GM19023 (cell line): ENCODE data around the gene NPVF.

Experiments
- ATAC-seq: cut with Tn5 transposase; IDR thresholded peaks from one replicate; pipeline ENCODE4 v1.9.1; 2021; ENCODE audit warnings: mild to moderate bottlenecking, moderate library complexity; ENCODE audit not compliant: unreplicated experiment

NPVF gene

GRCh38 chr7:25235471-25235870, 7.2 kb upstream of the NPVF start:
- ATAC-seq = no peak

GRCh38 chr7:25234336-25234735, 6.0 kb upstream of the NPVF start:
- no peak for ATAC-seq

GRCh38 chr7:25223206-25223605, 5.1 kb downstream of the NPVF start:
- no peak for ATAC-seq

- ATAC-seq = no peak
These were observed 5.6 kb downstream of the NPVF start for GRCh38 chr7:25222666-25223065.

GRCh38 chr7:25221009-25221408, 7.3 kb downstream of the NPVF start:
- ATAC-seq = no peak

- ATAC-seq = no peak
These were observed 10.1 kb downstream of the NPVF start for GRCh38 chr7:25218191-25218590.

GRCh38 chr7:25216837-25217236, 11.4 kb downstream of the NPVF start:
- ATAC-seq = no peak

GRCh38 chr7:25215694-25216335, 12.5 kb downstream of the NPVF start:
- ATAC-seq = no peak

GRCh38 chr7:25208525-25209221, 19.6 kb downstream of the NPVF start:
- ATAC-seq = no peak

GRCh38 chr7:25207887-25208286, 20.4 kb downstream of the NPVF start:
- no peak for ATAC-seq

- ATAC-seq = no peak
These were observed 21.5 kb downstream of the NPVF start for GRCh38 chr7:25206765-25207164.

- ATAC-seq = no peak
These were observed 32.0 kb downstream of the NPVF start for GRCh38 chr7:25196132-25196896.

GRCh38 chr7:25194036-25194435, 34.2 kb downstream of the NPVF start:
- no peak for ATAC-seq

GRCh38 chr7:25192043-25192442, 36.2 kb downstream of the NPVF start:
- ATAC-seq = no peak

- ATAC-seq = no peak
These were observed 39.1 kb downstream of the NPVF start for GRCh38 chr7:25189197-25189596.

GRCh38 chr7:25187932-25188331, 40.4 kb downstream of the NPVF start:
- no peak for ATAC-seq

GRCh38 chr7:25186436-25186835, 41.9 kb downstream of the NPVF start:
- ATAC-seq = no peak

GRCh38 chr7:25181532-25181931, 46.8 kb downstream of the NPVF start:
- ATAC-seq = no peak

- ATAC-seq = no peak
These were observed 47.3 kb downstream of the NPVF start for GRCh38 chr7:25180946-25181345.

- ATAC-seq = peak; percentile 29
These were observed 47.7 kb downstream of the NPVF start for GRCh38 chr7:25180592-25180923.

- ATAC-seq = peak; percentile 96
These were observed 48.3 kb downstream of the NPVF start for GRCh38 chr7:25179771-25180591.
